Common myeloid progenitor, CD34-positive (primary cell): ENCODE results near the gene MTMR4.

Experiments
- CTCF ChIA-PET: fragments of 350-600 bp; sonication (Branson Sonifier 250); formaldehyde crosslinking; loops from one replicate; lab custom pipeline; 2021; ENCODE audit warnings: antibody characterized with exemption; lab: Charles Lee
- POLR2A ChIA-PET: fragments of 350-600 bp; sonication (Branson Sonifier 250); formaldehyde crosslinking; loops from one replicate; lab custom pipeline; 2021; ENCODE audit warnings: antibody characterized with exemption; lab: Charles Lee
- DNase-seq, 3 donors: peaks; one replicate each; pipeline versions ENCODE4 v3.0.0 to v3.0.0-alpha.2; 2013
- H3K27ac ChIP-seq, 2 experiments: 1 replicate in 1 of 2; 2 replicates in 1 of 2; pipeline ENCODE4 v1.7.0; 2013; ENCODE audit warnings: inconsistent platforms in 2 of 2, low read length in 2 of 2, mild to moderate bottlenecking in 2 of 2, low read depth in 1 of 2, moderate library complexity in 1 of 2; ENCODE audit not compliant: severe bottlenecking in 2 of 2, insufficient read depth in 1 of 2, poor library complexity in 1 of 2
- H3K27me3 ChIP-seq, 5 experiments: replicated peaks in 2 of 5; 1 replicate in 3 of 5; 2 replicates in 2 of 5; pipeline versions ENCODE4 v1.6.1 to v1.7.0; 2013; ENCODE audit warnings: low read length in 4 of 5, mild to moderate bottlenecking in 2 of 5, moderate library complexity in 2 of 5, inconsistent platforms in 1 of 5; ENCODE audit not compliant: insufficient read depth in 5 of 5, control insufficient read depth in 4 of 5
- H3K36me3 ChIP-seq, 4 experiments: 1 replicate in 2 of 4; 2 replicates in 2 of 4; pipeline versions ENCODE4 v1.6.1 to v1.7.0; 2013; ENCODE audit warnings: low read length in 3 of 4, control low read depth in 1 of 4, mild to moderate bottlenecking in 1 of 4; ENCODE audit not compliant: control insufficient read depth in 4 of 4, insufficient read depth in 4 of 4
- H3K4me1 ChIP-seq, 4 experiments: 1 replicate in 3 of 4; 2 replicates in 1 of 4; pipeline versions ENCODE4 v1.6.1 to v1.7.1; 2013; ENCODE audit warnings: low read length in 3 of 4, mild to moderate bottlenecking in 3 of 4, control low read depth in 1 of 4, inconsistent platforms in 1 of 4, moderate library complexity in 1 of 4; ENCODE audit not compliant: control insufficient read depth in 4 of 4, insufficient read depth in 4 of 4; ENCODE audit errors: control extremely low read depth in 1 of 4
- H3K4me3 ChIP-seq, 7 experiments: 1 replicate in 4 of 7; 2 replicates in 3 of 7; pipeline versions ENCODE4 v1.5.1 to v1.7.0; 2013; ENCODE audit warnings: mild to moderate bottlenecking in 7 of 7, low read length in 6 of 7, moderate library complexity in 6 of 7, inconsistent platforms in 2 of 7, low read depth in 2 of 7, control low read depth in 1 of 7; ENCODE audit not compliant: insufficient read depth in 4 of 7, control insufficient read depth in 1 of 7; ENCODE audit errors: extremely low read depth in 1 of 7
- H3K9me3 ChIP-seq, 5 experiments: 1 replicate in 4 of 5; 2 replicates in 1 of 5; pipeline versions ENCODE4 v1.6.1 to v1.7.1; 2013; ENCODE audit warnings: low read length in 4 of 5, mild to moderate bottlenecking in 2 of 5, inconsistent platforms in 1 of 5, low read depth in 1 of 5, moderate library complexity in 1 of 5; ENCODE audit not compliant: control insufficient read depth in 4 of 5, insufficient read depth in 2 of 5; ENCODE audit errors: control extremely low read depth in 1 of 5
- WGBS: methylation state at CpG from one replicate; pipeline ENCODE4 v1.1.5; 2013; ENCODE audit not compliant: insufficient coverage; 5-methylcytosine and 5-hydroxymethylcytosine counted together

The MTMR4 gene

DNA sequence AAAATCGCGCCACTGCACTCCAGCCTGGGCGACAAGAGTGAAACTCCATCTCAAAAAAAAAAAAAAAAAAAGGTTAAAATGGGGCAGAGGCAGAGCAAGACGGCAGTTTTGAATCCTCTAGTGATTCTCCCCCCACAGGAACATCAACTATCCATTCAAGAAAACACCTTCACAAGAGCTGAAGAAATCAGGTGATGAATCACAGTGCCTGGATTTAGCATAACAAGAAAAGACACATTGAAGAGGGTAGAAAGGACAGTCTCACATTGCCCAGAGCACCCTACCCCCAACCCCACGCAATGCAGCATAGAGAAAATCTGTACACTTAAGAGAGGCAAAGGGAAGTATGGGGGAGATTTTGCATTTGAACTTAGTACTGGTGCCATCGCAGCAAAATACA, 68.4 kb downstream of the MTMR4 start:
- Histone ChIP-seq H3K36me3 (peaks cover 0 to 17% (median 7%) of the 10 kb centered on the region in 4 experiments), H3K4me1 (no peaks in the 10 kb centered on the region), H3K27me3 (no peaks in the 10 kb centered on the region), H3K4me3 (no peak overlapping the region), H3K9me3 (peaks cover 0 to 5% (median 0%) of the 10 kb centered on the region in 5 experiments), H3K27ac (no peak overlapping the region)
- 100% methylated on average over 1 of the region's 6 CpGs for WGBS
- ChIA-PET CTCF (interaction anchor here (1.4 to 3.6 kb wide), 2 partner anchors 8 to 130 kb away, joined by 3 to 20 read pairs; no protein-coding TSS in a partner anchor), POLR2A (no interaction called here)
- no peak for DNase-seq
